CD4-positive, CD25-positive, alpha-beta regulatory T cell (primary cell): ENCODE results near the gene VPS13D. TPM values are rescaled to one million over a fixed set of nuclear protein-coding genes. Genes with fewer than 3 reads are reported as not detected.
"Not testable (repeated sequence)": the region's sequence is repeated elsewhere in the genome, so short reads cannot be mapped to it uniquely, and the experiment has no call there.

Source experiments
- ATAC-seq, 2 donors: fragments of 150-1000 bp; cut with Tn5 transposase; one replicate each; pipeline ENCODE4 v1.10.0; 2021; ENCODE audit warnings: low read depth in 2 of 2, moderate number of reproducible peaks in 2 of 2, moderate library complexity in 1 of 2
- DNase-seq, 3 donors: peaks; one replicate each; pipeline versions ENCODE4 v3.0.0 to v3.0.0-alpha.2; 2012 to 2022; ENCODE audit warnings: mixed read lengths in 1 of 3
- H3K27ac ChIP-seq: one replicate; pipeline ENCODE4 v1.7.0; 2013; ENCODE audit warnings: mild to moderate bottlenecking, low read length; ENCODE audit not compliant: insufficient read depth, poor library complexity, severe bottlenecking
- H3K27me3 ChIP-seq: one replicate; pipeline ENCODE4 v1.7.0; 2013; ENCODE audit warnings: low read length; ENCODE audit not compliant: control insufficient read depth, insufficient read depth
- H3K36me3 ChIP-seq: one replicate; pipeline ENCODE4 v1.7.0; 2013; ENCODE audit warnings: mild to moderate bottlenecking, low read length, moderate library complexity; ENCODE audit not compliant: control insufficient read depth, insufficient read depth
- H3K4me1 ChIP-seq: 2 replicates; pipeline ENCODE4 v1.7.0; 2013; ENCODE audit warnings: mild to moderate bottlenecking, low read length; ENCODE audit not compliant: insufficient read depth, control insufficient read depth, poor library complexity, severe bottlenecking
- H3K4me3 ChIP-seq: one replicate; pipeline ENCODE4 v1.7.0; 2013; ENCODE audit warnings: low read depth, mild to moderate bottlenecking, low read length, moderate library complexity
- H3K9me3 ChIP-seq, 2 experiments: 1 replicate in 1 of 2; 2 replicates in 1 of 2; pipeline ENCODE4 v1.7.0; 2013; ENCODE audit warnings: low read length in 2 of 2, mild to moderate bottlenecking in 1 of 2, moderate library complexity in 1 of 2; ENCODE audit not compliant: control insufficient read depth in 2 of 2
- H3K27ac Mint-ChIP-seq, 3 donors: one replicate each; pipeline ENCODE4 v1.8.0; 2020 to 2022; ENCODE audit warnings: mild to moderate bottlenecking in 3 of 3, mixed read lengths in 3 of 3, moderate library complexity in 2 of 3
- H3K27me3 Mint-ChIP-seq: one replicate; pipeline ENCODE4 v1.8.0; 2022; ENCODE audit warnings: mild to moderate bottlenecking, mixed read lengths
- H3K36me3 Mint-ChIP-seq: one replicate; pipeline ENCODE4 v1.8.0; 2020; ENCODE audit warnings: mixed read lengths
- H3K4me1 Mint-ChIP-seq, 4 donors: one replicate each; pipeline ENCODE4 v1.8.0; 2020 to 2022; ENCODE audit warnings: mixed read lengths in 4 of 4, mild to moderate bottlenecking in 1 of 4
- H3K4me3 Mint-ChIP-seq, 4 donors: one replicate each; pipeline ENCODE4 v1.8.0; 2020 to 2022; ENCODE audit warnings: mild to moderate bottlenecking in 4 of 4, mixed read lengths in 4 of 4, moderate library complexity in 3 of 4
- H3K9me3 Mint-ChIP-seq, 7 donors: one replicate each; pipeline ENCODE4 v1.8.0; 2020 to 2022; ENCODE audit warnings: mixed read lengths in 7 of 7, mild to moderate bottlenecking in 3 of 7, moderate library complexity in 2 of 7
- polyA plus RNA-seq, 4 donors: library from polyadenylated mRNA; unstranded; fragments of 300-500 nt; fragmentation: Illumina TruSeq; gene quantifications; one replicate each; pipeline ENCODE4 v1.2.3, GENCODE V29; 2021
- total RNA-seq: library from RNA; stranded (reverse); gene quantifications from one replicate; pipeline ENCODE4 v1.2.3, GENCODE V29; 2022

The VPS13D gene
- total and polyA plus RNA-seq, 5 donors from 2014 or later = 8.1 to 96.0 (median 10.3) TPM

DNA sequence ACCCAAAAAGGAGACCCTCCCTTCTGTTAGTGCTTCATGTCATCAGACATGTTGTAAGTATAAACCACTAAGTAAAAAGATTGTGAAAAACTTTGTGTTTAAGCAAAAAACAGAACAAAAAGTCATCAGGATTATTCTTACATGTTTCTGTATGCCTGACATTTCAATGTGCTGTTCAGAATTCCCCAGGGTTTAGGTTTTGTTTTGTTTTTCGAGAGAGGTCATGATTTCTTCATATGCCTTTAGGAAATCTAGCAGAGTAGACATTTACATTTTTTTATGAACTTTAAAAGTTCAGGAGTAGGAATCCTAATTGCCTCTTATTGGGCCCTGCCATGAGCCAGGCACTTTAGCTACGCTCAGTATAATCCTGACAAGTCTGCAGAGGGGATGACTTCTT is 85.3 kb downstream of the VPS13D start:
- no peaks in the 10 kb centered on the region for H3K4me1 ChIP-seq
- H3K9me3 Mint-ChIP-seq = no peaks in the 10 kb centered on the region
- no peak for ATAC-seq
- H3K4me3 Mint-ChIP-seq = no peak overlapping the region
- H3K4me3 ChIP-seq = no peak overlapping the region
- no peak overlapping the region for H3K27ac ChIP-seq
- DNase-seq = no peak
- peaks cover 64% of the 10 kb centered on the region for H3K36me3 Mint-ChIP-seq
- no peaks in the 10 kb centered on the region for H3K27me3 Mint-ChIP-seq
- H3K4me1 Mint-ChIP-seq = peaks cover 0 to 6% (median 5%) of the 10 kb centered on the region in 4 donors
- H3K27ac Mint-ChIP-seq = no peak overlapping the region
- H3K36me3 ChIP-seq = peaks cover 88% of the 10 kb centered on the region
- H3K9me3 ChIP-seq = no peaks in the 10 kb centered on the region
- H3K27me3 ChIP-seq = no peaks in the 10 kb centered on the region

DNA sequence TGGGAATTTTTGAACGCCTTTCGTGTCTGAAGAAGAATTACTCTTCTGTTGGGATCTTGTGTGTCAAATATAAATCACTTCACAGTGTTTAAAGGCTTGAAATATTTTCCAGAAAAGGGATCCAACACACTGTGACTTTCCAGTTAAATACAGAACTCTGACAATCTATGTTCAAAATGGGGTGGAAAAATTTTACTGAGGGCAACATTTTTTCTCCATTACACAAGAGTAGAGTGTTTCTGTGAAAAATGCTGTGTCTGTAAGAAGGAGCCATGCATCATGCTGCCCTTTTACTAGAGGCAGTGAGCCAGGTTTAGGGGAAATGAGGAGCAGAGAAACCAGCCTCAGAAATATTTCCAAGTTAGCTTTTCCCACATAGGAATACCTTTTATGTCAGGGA is 86.5 kb downstream of the VPS13D start:
- H3K27ac Mint-ChIP-seq = peak overlapping the region in 1 of 3 donors; percentile 46

DNA sequence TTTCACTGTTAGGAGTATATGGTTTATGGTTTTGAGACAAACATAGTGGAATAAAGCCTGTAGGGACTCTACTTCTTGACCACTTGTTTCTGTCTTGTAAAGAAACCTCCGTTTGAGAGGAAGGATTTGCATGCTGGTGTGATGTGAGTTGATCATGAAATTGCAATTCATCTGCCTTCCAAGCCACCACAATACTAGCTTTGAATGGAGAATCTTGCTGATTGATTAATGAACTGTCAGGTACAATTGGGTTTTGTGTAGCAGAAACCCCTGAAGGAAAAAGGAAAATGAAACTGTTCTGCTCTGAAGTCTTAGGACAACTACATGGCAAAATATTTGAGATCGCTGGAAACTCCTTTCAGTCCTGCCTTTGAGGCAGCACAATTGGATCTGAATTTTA is 90.7 kb downstream of the VPS13D start:
- Histone ChIP-seq H3K9me3 (no peaks in the 10 kb centered on the region), H3K27ac (no peak overlapping the region), H3K36me3 (peaks cover 82% of the 10 kb centered on the region), H3K27me3 (no peaks in the 10 kb centered on the region), H3K4me3 (no peak overlapping the region), H3K4me1 (no peaks in the 10 kb centered on the region)
- H3K4me3 Mint-ChIP-seq = peak overlapping the region in 1 of 4 donors; percentile 3
- peaks cover 57% of the 10 kb centered on the region for H3K36me3 Mint-ChIP-seq
- peaks cover 0 to 8% (median 2%) of the 10 kb centered on the region in 4 donors for H3K4me1 Mint-ChIP-seq
- no peak overlapping the region for H3K27ac Mint-ChIP-seq
- no peaks in the 10 kb centered on the region for H3K27me3 Mint-ChIP-seq
- no peaks in the 10 kb centered on the region for H3K9me3 Mint-ChIP-seq
- ATAC-seq (no peak), DNase-seq (peak in 1 of 3 donors; percentile 32)

More for the DNA sequence above, 86.5 kb downstream of the VPS13D start:
- H3K27me3 Mint-ChIP-seq = no peaks in the 10 kb centered on the region
- H3K4me3 Mint-ChIP-seq = no peak overlapping the region
- DNase-seq = no peak
- ATAC-seq = no peak
- no peaks in the 10 kb centered on the region for H3K9me3 Mint-ChIP-seq
- Histone ChIP-seq H3K27me3 (no peaks in the 10 kb centered on the region), H3K36me3 (peaks cover 89% of the 10 kb centered on the region), H3K4me1 (no peaks in the 10 kb centered on the region), H3K9me3 (no peaks in the 10 kb centered on the region), H3K27ac (no peak overlapping the region), H3K4me3 (no peak overlapping the region)
- peaks cover 65% of the 10 kb centered on the region for H3K36me3 Mint-ChIP-seq
- H3K4me1 Mint-ChIP-seq = peaks cover 0 to 12% (median 5%) of the 10 kb centered on the region in 4 donors

DNA sequence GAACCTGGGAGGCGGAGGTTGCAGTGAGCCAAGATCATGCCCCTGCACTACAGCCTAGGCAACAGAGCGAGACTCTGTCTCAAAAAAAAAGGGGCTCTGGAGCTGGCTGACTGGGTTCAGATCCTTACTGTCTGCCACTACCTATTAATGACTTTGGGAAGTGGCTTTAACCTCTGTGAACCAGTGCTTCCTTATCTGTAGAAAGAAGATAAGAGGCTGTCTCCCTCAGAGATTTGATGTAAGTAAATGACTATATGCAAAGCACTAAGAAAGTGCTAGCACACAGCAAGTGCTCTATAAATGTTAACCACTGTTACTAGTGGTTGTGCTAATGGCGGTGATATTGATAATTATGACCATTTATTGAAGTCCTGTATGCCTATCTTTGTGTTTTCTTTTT is 94.6 kb downstream of the VPS13D start:
- DNase-seq (no peak), ATAC-seq (no peak)
- Histone ChIP-seq H3K9me3 (no peaks in the 10 kb centered on the region), H3K27me3 (no peaks in the 10 kb centered on the region), H3K4me1 (no peaks in the 10 kb centered on the region), H3K27ac (no peak overlapping the region), H3K36me3 (peaks cover 71% of the 10 kb centered on the region), H3K4me3 (no peak overlapping the region)
- Mint-ChIP-seq H3K4me1 (peaks cover 0 to 8% (median under 1%) of the 10 kb centered on the region in 4 donors), H3K4me3 (no peak overlapping the region), H3K27me3 (no peaks in the 10 kb centered on the region), H3K27ac (no peak overlapping the region), H3K9me3 (no peaks in the 10 kb centered on the region), H3K36me3 (peaks cover 41% of the 10 kb centered on the region)

DNA sequence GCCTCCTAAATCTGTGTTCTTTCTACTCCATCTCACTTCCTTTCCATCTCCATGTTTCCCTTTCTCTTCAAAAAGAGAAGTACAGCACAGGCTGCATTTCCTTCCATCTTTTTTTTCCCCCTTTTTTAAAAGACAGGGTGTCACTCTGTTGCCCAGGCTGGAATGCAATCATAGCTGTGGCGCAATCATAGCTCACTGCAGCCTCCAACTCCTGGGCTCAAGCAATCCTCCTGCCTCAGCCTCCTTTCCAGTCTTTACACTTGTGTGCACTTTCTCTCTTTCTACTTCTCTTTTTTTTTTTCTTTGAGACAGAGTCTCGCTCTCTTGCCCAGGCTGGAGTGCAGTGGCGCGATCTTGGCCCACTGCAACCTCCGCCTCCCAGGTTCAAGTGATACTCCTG is 95.1 kb downstream of the VPS13D start:
- not testable (repeated sequence) for H3K27me3 ChIP-seq, H3K4me1 ChIP-seq, H3K4me3 Mint-ChIP-seq, H3K27ac Mint-ChIP-seq, H3K4me1 Mint-ChIP-seq, ATAC-seq, H3K4me3 ChIP-seq, H3K27ac ChIP-seq, DNase-seq, H3K27me3 Mint-ChIP-seq, H3K9me3 ChIP-seq, H3K9me3 Mint-ChIP-seq
- H3K36me3 Mint-ChIP-seq = peaks cover 35% of the 10 kb centered on the region
- peaks cover 71% of the 10 kb centered on the region for H3K36me3 ChIP-seq

DNA sequence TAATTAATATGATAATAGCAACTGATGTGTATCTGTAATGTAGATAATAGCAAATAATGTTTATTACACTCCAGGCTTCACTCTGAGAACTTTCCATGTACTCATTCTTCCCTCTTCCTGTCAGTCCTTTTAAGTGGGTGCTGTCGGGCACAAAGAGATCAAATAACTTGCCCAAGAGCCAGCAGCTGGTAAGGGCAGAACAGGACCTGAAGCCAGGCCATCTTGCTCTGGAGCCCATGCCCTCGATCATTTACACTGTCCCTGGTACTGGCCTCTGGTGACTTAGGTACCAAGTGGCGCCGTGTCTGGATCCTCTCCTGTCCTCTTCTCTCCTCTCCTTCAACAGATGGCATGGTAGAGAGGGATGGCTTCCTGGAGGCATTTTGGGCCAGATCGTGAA is 97.2 kb downstream of the VPS13D start:
- no peaks in the 10 kb centered on the region for H3K9me3 ChIP-seq
- H3K4me3 ChIP-seq = no peak overlapping the region
- no peak overlapping the region for H3K27ac Mint-ChIP-seq
- no peaks in the 10 kb centered on the region for H3K27me3 Mint-ChIP-seq
- no peaks in the 10 kb centered on the region for H3K4me1 ChIP-seq
- no peaks in the 10 kb centered on the region for H3K9me3 Mint-ChIP-seq
- no peak for ATAC-seq
- H3K36me3 Mint-ChIP-seq = peaks cover 28% of the 10 kb centered on the region
- H3K27ac ChIP-seq = no peak overlapping the region
- H3K4me1 Mint-ChIP-seq = no peaks in the 10 kb centered on the region
- peaks cover 70% of the 10 kb centered on the region for H3K36me3 ChIP-seq
- no peaks in the 10 kb centered on the region for H3K27me3 ChIP-seq
- no peak for DNase-seq
- H3K4me3 Mint-ChIP-seq = no peak overlapping the region

DNA sequence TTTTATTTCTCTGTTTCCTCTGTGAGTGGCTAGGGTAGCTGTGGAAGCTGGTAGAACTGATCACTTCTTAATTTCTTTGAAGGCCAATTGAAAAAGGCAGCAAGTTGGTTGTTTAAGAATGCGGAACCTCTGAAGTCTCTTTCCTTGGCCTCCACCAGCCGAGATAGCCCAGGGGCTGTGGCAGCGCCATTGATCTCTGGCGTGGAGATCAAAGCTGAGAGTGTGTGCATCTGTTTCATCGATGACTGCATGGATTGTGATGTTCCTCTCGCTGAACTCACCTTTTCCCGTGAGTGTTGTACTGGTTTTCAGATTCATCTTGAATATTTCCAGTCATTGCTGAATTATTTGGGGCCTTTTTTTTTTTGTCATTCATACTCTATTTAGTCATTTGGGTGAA is 97.7 kb downstream of the VPS13D start:
- Histone ChIP-seq H3K4me3 (no peak overlapping the region), H3K9me3 (no peaks in the 10 kb centered on the region), H3K27me3 (no peaks in the 10 kb centered on the region), H3K4me1 (no peaks in the 10 kb centered on the region), H3K27ac (no peak overlapping the region), H3K36me3 (peaks cover 74% of the 10 kb centered on the region)
- H3K36me3 Mint-ChIP-seq = peaks cover 26% of the 10 kb centered on the region
- no peaks in the 10 kb centered on the region for H3K27me3 Mint-ChIP-seq
- no peaks in the 10 kb centered on the region for H3K4me1 Mint-ChIP-seq
- no peak overlapping the region for H3K4me3 Mint-ChIP-seq
- H3K9me3 Mint-ChIP-seq = no peaks in the 10 kb centered on the region
- DNase-seq = no peak
- H3K27ac Mint-ChIP-seq = no peak overlapping the region
- ATAC-seq = no peak

DNA sequence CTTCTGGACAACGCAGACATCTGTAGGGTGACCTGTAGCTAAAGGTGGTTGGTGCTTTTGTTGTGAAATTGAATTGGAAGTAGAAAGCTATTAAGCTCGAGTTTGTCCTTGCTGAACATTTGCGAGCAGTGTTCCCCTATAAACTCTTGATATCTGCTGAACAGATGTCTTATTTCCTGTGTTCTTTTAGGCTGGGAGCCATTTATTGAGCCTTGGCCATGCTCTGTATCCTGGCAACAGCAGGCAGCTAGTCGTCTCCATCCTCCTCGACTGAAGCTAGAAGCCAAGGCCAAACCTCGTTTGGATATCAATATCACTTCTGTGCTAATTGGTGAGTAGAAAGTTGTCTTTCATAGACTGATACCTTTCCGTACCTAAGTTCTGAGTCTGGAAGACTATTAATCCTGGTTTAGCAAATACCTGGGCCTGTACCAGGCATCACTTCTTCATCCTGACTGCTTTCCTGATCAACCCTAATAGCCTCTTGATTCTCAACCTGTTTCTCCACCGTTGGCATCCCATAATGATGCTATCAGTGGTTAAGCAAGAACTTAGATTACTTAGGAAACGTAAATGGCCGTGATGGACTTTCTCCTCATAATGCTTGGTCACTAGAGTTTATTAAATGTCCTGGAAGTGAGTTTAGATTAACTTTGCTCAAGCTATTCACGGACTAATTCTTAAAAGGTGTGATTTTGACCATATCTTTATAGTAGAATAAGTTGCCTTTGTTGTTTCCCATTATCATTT is 103.4 kb downstream of the VPS13D start:
- Histone ChIP-seq H3K4me1 (no peaks in the 10 kb centered on the region), H3K36me3 (peaks cover 84% of the 10 kb centered on the region), H3K9me3 (no peaks in the 10 kb centered on the region), H3K27ac (no peak overlapping the region), H3K27me3 (no peaks in the 10 kb centered on the region), H3K4me3 (no peak overlapping the region)
- H3K27me3 Mint-ChIP-seq = no peaks in the 10 kb centered on the region
- peaks cover 61% of the 10 kb centered on the region for H3K36me3 Mint-ChIP-seq
- DNase-seq = no peak
- H3K4me3 Mint-ChIP-seq = no peak overlapping the region
- ATAC-seq = no peak
- no peaks in the 10 kb centered on the region for H3K9me3 Mint-ChIP-seq
- peak overlapping the region in 2 of 3 donors; percentile 13 to 50 for H3K27ac Mint-ChIP-seq
- H3K4me1 Mint-ChIP-seq = peaks cover 0 to 4% (median 1%) of the 10 kb centered on the region in 4 donors
